PC-3 (cell line): ENCODE results near the gene FUT8.

Experiments used
- CTCF ChIP-seq: fragments of 300-600 bp; sonication (generic); conservative IDR thresholded peaks from 2 replicates; pipeline ENCODE4 v1.5.1; 2017; ENCODE audit warnings: antibody characterized with exemption, low read depth, mild to moderate bottlenecking, low read length
- EZH2 ChIP-seq: fragments of 300-600 bp; sonication (generic); IDR thresholded peaks from one replicate; pipeline ENCODE4 v1.6.1; 2017; ENCODE audit warnings: antibody characterized with exemption, mild to moderate bottlenecking, low read length; ENCODE audit not compliant: unreplicated experiment
- EZH2phosphoT487 ChIP-seq: fragments of 300-600 bp; sonication (generic); IDR thresholded peaks from 2 replicates; pipeline ENCODE4 v1.6.1; 2018; ENCODE audit warnings: mild to moderate bottlenecking, antibody characterized with exemption, low read length, borderline replicate concordance

- TF ChIP-seq CTCF (no peak), EZH2 (no peak), EZH2phosphoT487 (no peak)
Measured at GRCh38 chr14:65428691-65429090, 16.2 kb downstream of the FUT8 start.
